Smooth muscle cell (in vitro differentiated cells): ENCODE measurements around the gene MYL3. TPM values are rescaled to one million over a fixed set of nuclear protein-coding genes. Genes with fewer than 3 reads are reported as not detected.
A peak's percentile ranks its signal among the peaks of the same experiment; 100 is the strongest.

Source experiments
- DNase-seq: peaks from one replicate; lab custom pipeline; 2025; ENCODE audit not compliant: unreplicated experiment; lab: John Stamatoyannopoulos, UW
- H2AFZ ChIP-seq: fragments of 200-600 bp; sonication (generic); 2 replicates; pipeline ENCODE4 v1.6.0; 2016; ENCODE audit warnings: antibody characterized with exemption, low read depth, mild to moderate bottlenecking
- H3F3A ChIP-seq: fragments of 200-600 bp; sonication (generic); 2 replicates; pipeline ENCODE4 v1.6.0; 2017; ENCODE audit warnings: antibody characterized with exemption, low read depth
- H3K27ac ChIP-seq: fragments of 200-600 bp; sonication (generic); 2 replicates; pipeline ENCODE4 v1.5.1; 2016; ENCODE audit warnings: low read depth, mild to moderate bottlenecking
- H3K27me3 ChIP-seq: fragments of 200-600 bp; sonication (generic); 2 replicates; pipeline ENCODE4 v1.6.1; 2016; ENCODE audit warnings: low read depth, mild to moderate bottlenecking
- H3K36me3 ChIP-seq: fragments of 200-600 bp; sonication (generic); 2 replicates; pipeline ENCODE4 v1.5.1; 2016; ENCODE audit warnings: low read depth
- H3K4me1 ChIP-seq: fragments of 200-600 bp; sonication (generic); 2 replicates; pipeline ENCODE4 v1.5.1; 2016; ENCODE audit warnings: low read depth
- H3K4me2 ChIP-seq: fragments of 200-600 bp; sonication (generic); 2 replicates; pipeline ENCODE4 v1.6.0; 2016; ENCODE audit warnings: mild to moderate bottlenecking
- H3K4me3 ChIP-seq: fragments of 200-600 bp; sonication (generic); 2 replicates; pipeline ENCODE4 v1.5.1; 2016; ENCODE audit warnings: mild to moderate bottlenecking
- H3K79me2 ChIP-seq: fragments of 200-600 bp; sonication (generic); 2 replicates; pipeline ENCODE4 v1.6.0; 2016; ENCODE audit warnings: low read depth, mild to moderate bottlenecking
- H3K9ac ChIP-seq: fragments of 200-600 bp; sonication (generic); 2 replicates; pipeline ENCODE4 v1.6.0; 2016; ENCODE audit warnings: low read depth
- H3K9me3 ChIP-seq: fragments of 200-600 bp; sonication (generic); replicated peaks from 2 replicates; pipeline ENCODE4 v1.5.1; 2016; ENCODE audit warnings: low read depth
- H4K20me1 ChIP-seq: fragments of 200-600 bp; sonication (generic); 2 replicates; pipeline ENCODE4 v1.6.0; 2016; ENCODE audit warnings: low read depth
- CTCF ChIP-seq: fragments of 200-600 bp; sonication (generic); IDR thresholded peaks from 2 replicates; pipeline ENCODE4 v1.5.1; 2017; ENCODE audit warnings: borderline replicate concordance, mild to moderate bottlenecking, antibody characterized with exemption; ENCODE audit not compliant: insufficient read depth, poor library complexity, severe bottlenecking
- WGBS: methylation state at CpG from one replicate; pipeline ENCODE4 v1.1.7; 2016; ENCODE audit warnings: low lambda C conversion rate; 5-methylcytosine and 5-hydroxymethylcytosine counted together
- polyA plus RNA-seq: library from polyadenylated mRNA; unstranded; fragments of >200 nt; fragmentation: Nextera tagmentation; extraction: Ambion mirVana; gene quantifications from 2 replicates; pipeline ENCODE4 v1.2.1, GENCODE V29; 2016
- total RNA-seq: library from RNA; depleted of rRNA; stranded (reverse); fragments of >200 nt; gene quantifications from 2 replicates; pipeline ENCODE4 v1.2.3, GENCODE V29; 2014

Gene MYL3
- total and polyA plus RNA-seq, 2 experiments from 2014 or later = 8.4 to 25.6 TPM

GRCh38 chr3:46883830-46884185, 20.6 kb upstream of the MYL3 start:
- H3F3A ChIP-seq = no peaks in the 10 kb centered on the region
- no peak for TF ChIP-seq CTCF
- H3K4me3 ChIP-seq = peak overlapping the region; percentile 67
- no peaks in the 10 kb centered on the region for H3K9me3 ChIP-seq
- H3K36me3 ChIP-seq = no peaks in the 10 kb centered on the region
- DNase-seq = no peak
- peaks cover 40% of the 10 kb centered on the region for H4K20me1 ChIP-seq
- peaks cover 7% of the 10 kb centered on the region for H3K4me1 ChIP-seq
- H3K9ac ChIP-seq = no peak overlapping the region
- no peaks in the 10 kb centered on the region for H3K27me3 ChIP-seq
- H3K27ac ChIP-seq = no peak overlapping the region
- H3K79me2 ChIP-seq = peaks cover 32% of the 10 kb centered on the region
- no peak overlapping the region for H2AFZ ChIP-seq
- WGBS = 15% methylated on average over 4 of the region's 4 CpGs
- peak overlapping the region; percentile 90 for H3K4me2 ChIP-seq

- peaks cover 34% of the 10 kb centered on the region for H4K20me1 ChIP-seq
- H3K4me2 ChIP-seq = peak overlapping the region; percentile 90
- 2% methylated on average over 12 of the region's 78 CpGs for WGBS
- peaks cover 32% of the 10 kb centered on the region for H3K79me2 ChIP-seq
- peak; percentile 31 for DNase-seq
- H3F3A ChIP-seq = no peaks in the 10 kb centered on the region
- no peaks in the 10 kb centered on the region for H3K9me3 ChIP-seq
- peaks cover 13% of the 10 kb centered on the region for H3K4me1 ChIP-seq
- H3K4me3 ChIP-seq = peak overlapping the region; percentile 67
- TF ChIP-seq CTCF = no peak
- peak overlapping the region; percentile 71 for H3K9ac ChIP-seq
- H2AFZ ChIP-seq = peak overlapping the region; percentile 64
- H3K27me3 ChIP-seq = no peaks in the 10 kb centered on the region
- no peaks in the 10 kb centered on the region for H3K36me3 ChIP-seq
- no peak overlapping the region for H3K27ac ChIP-seq
These were observed 20.0 kb upstream of the MYL3 start for GRCh38 chr3:46883054-46883829.

- Histone ChIP-seq H3K27me3 (no peaks in the 10 kb centered on the region), H3K9ac (peak overlapping the region; percentile 71), H3K36me3 (no peaks in the 10 kb centered on the region), H3K9me3 (no peaks in the 10 kb centered on the region), H3K4me1 (peaks cover 16% of the 10 kb centered on the region), H2AFZ (peak overlapping the region; percentile 64), H4K20me1 (peaks cover 27% of the 10 kb centered on the region), H3K4me3 (peak overlapping the region; percentile 67), H3K27ac (no peak overlapping the region), H3F3A (no peaks in the 10 kb centered on the region), H3K79me2 (peaks cover 31% of the 10 kb centered on the region), H3K4me2 (peak overlapping the region; percentile 90)
- DNase-seq = peak; percentile 56
- WGBS = under 1% methylated on average over 55 of the region's 72 CpGs
- TF ChIP-seq CTCF = no peak
These were observed 19.3 kb upstream of the MYL3 start for GRCh38 chr3:46882377-46883053.
